Endodermal cell (in vitro differentiated cells): ENCODE measurements around the gene MYO5B. TPM values are rescaled to one million over a fixed set of nuclear protein-coding genes. Genes with fewer than 3 reads are reported as not detected.

Source experiments
- DNase-seq: peaks from one replicate; pipeline ENCODE4 v3.0.0-alpha.2; 2017
- H3K27ac ChIP-seq: 2 replicates; pipeline ENCODE4 v1.5.1; 2013; ENCODE audit warnings: mild to moderate bottlenecking, low read depth, low read length, moderate library complexity
- H3K27me3 ChIP-seq: 2 replicates; pipeline ENCODE4 v1.6.1; 2013; ENCODE audit warnings: mild to moderate bottlenecking, low read length, moderate library complexity; ENCODE audit not compliant: insufficient read depth, control insufficient read depth, poor library complexity, severe bottlenecking
- H3K36me3 ChIP-seq: 2 replicates; pipeline ENCODE4 v1.7.0; 2013; ENCODE audit warnings: mild to moderate bottlenecking, low read length, moderate library complexity; ENCODE audit not compliant: control insufficient read depth, insufficient read depth
- H3K4me1 ChIP-seq: one replicate; pipeline ENCODE4 v1.7.0; 2013; ENCODE audit warnings: low read length; ENCODE audit not compliant: control insufficient read depth, insufficient read depth
- H3K4me3 ChIP-seq: 2 replicates; pipeline ENCODE4 v1.5.1; 2013; ENCODE audit warnings: mild to moderate bottlenecking, low read length, moderate library complexity
- H3K9ac ChIP-seq: 2 replicates; pipeline ENCODE4 v1.6.1; 2013; ENCODE audit warnings: mild to moderate bottlenecking, low read length, moderate library complexity; ENCODE audit not compliant: poor library complexity, severe bottlenecking; ENCODE audit errors: extremely low read depth
- H3K9me3 ChIP-seq: 2 replicates; pipeline ENCODE4 v1.6.1; 2013; ENCODE audit warnings: mild to moderate bottlenecking, low read length, moderate library complexity; ENCODE audit not compliant: control insufficient read depth
- H3K27ac Mint-ChIP-seq: 2 replicates; pipeline ENCODE4 v1.8.0; 2020; ENCODE audit warnings: mixed read lengths
- H3K27me3 Mint-ChIP-seq: 2 replicates; pipeline ENCODE4 v1.8.0; 2021; ENCODE audit warnings: mild to moderate bottlenecking, mixed read lengths; ENCODE audit not compliant: insufficient read depth
- H3K36me3 Mint-ChIP-seq: 2 replicates; pipeline ENCODE4 v1.8.0; 2020; ENCODE audit warnings: low read depth, mixed read lengths
- H3K4me1 Mint-ChIP-seq: 2 replicates; pipeline ENCODE4 v1.8.0; 2020; ENCODE audit warnings: mixed read lengths
- H3K4me3 Mint-ChIP-seq: 2 replicates; pipeline ENCODE4 v1.8.0; 2020; ENCODE audit warnings: mild to moderate bottlenecking, moderate library complexity, mixed read lengths
- H3K9me3 Mint-ChIP-seq: 2 replicates; pipeline ENCODE4 v1.8.0; 2020; ENCODE audit warnings: mild to moderate bottlenecking, mixed read lengths
- WGBS, 2 experiments: methylation state at CpG; one replicate each; pipeline versions ENCODE4 v1.1.5 to v1.1.7; 2013; ENCODE audit warnings: missing lambda C conversion rate in 2 of 2, mixed read lengths in 1 of 2; ENCODE audit not compliant: insufficient coverage in 1 of 2, insufficient read length in 1 of 2; 5-methylcytosine and 5-hydroxymethylcytosine counted together
- total RNA-seq, 2 donors: library from RNA; stranded (reverse); fragmentation: NEBNext Ultra II Directional in 1 of 2; extraction: Animal tissue kit (Norgen Biotek cat#: 25700) in 1 of 2; gene quantifications; 2 replicates in 1 of 2; 3 replicates in 1 of 2; pipeline ENCODE4 v1.2.1, GENCODE V29; 2021
- TF ChIP-seq, protein P1 (sequence below): fragments of 200-600 bp; sonication (generic); conservative IDR thresholded peaks from 2 replicates; pipeline ENCODE4 v1.5.0; 2021; ENCODE audit warnings: antibody characterized with exemption, mild to moderate bottlenecking

MYO5B gene
- total RNA-seq, 2 donors from 2014 or later = 12.2 to 16.8 TPM

DNA sequence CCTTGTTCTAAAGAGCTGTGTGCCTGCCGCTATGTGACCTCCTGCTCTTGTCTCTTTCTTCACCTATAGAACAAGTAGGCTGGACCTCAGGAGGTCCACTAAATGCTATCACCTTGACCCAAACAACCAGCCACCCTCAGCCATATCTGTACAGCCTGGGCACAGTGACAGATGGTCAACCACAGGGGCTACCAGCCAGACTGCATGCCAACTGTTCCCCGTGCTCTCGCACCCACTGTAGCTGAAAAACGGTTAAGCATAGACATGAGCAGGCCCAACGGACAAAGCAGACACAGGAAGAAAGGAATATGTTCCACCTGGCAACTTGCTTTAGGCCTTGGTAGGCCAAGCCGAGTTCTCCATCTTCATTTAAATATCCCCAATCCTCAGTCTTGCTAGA, 338.5 kb downstream of the MYO5B start:
- no peaks in the 10 kb centered on the region for H3K9me3 ChIP-seq
- no peak for DNase-seq
- Mint-ChIP-seq H3K4me1 (peaks cover 9% of the 10 kb centered on the region), H3K36me3 (no peaks in the 10 kb centered on the region), H3K27me3 (no peaks in the 10 kb centered on the region), H3K27ac (no peak overlapping the region), H3K9me3 (no peaks in the 10 kb centered on the region), H3K4me3 (no peak overlapping the region)
- H3K27me3 ChIP-seq = no peaks in the 10 kb centered on the region
- H3K9ac ChIP-seq = no peak overlapping the region
- no peak overlapping the region for H3K27ac ChIP-seq
- H3K4me1 ChIP-seq = no peaks in the 10 kb centered on the region
- TF ChIP-seq, protein P1, sequence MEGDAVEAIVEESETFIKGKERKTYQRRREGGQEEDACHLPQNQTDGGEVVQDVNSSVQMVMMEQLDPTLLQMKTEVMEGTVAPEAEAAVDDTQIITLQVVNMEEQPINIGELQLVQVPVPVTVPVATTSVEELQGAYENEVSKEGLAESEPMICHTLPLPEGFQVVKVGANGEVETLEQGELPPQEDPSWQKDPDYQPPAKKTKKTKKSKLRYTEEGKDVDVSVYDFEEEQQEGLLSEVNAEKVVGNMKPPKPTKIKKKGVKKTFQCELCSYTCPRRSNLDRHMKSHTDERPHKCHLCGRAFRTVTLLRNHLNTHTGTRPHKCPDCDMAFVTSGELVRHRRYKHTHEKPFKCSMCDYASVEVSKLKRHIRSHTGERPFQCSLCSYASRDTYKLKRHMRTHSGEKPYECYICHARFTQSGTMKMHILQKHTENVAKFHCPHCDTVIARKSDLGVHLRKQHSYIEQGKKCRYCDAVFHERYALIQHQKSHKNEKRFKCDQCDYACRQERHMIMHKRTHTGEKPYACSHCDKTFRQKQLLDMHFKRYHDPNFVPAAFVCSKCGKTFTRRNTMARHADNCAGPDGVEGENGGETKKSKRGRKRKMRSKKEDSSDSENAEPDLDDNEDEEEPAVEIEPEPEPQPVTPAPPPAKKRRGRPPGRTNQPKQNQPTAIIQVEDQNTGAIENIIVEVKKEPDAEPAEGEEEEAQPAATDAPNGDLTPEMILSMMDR = no peak
- no peak overlapping the region for H3K4me3 ChIP-seq
- WGBS, 2 experiments = 91 to 95% methylated on average over 5 to 6 of the region's 6 CpGs
- no peaks in the 10 kb centered on the region for H3K36me3 ChIP-seq

DNA sequence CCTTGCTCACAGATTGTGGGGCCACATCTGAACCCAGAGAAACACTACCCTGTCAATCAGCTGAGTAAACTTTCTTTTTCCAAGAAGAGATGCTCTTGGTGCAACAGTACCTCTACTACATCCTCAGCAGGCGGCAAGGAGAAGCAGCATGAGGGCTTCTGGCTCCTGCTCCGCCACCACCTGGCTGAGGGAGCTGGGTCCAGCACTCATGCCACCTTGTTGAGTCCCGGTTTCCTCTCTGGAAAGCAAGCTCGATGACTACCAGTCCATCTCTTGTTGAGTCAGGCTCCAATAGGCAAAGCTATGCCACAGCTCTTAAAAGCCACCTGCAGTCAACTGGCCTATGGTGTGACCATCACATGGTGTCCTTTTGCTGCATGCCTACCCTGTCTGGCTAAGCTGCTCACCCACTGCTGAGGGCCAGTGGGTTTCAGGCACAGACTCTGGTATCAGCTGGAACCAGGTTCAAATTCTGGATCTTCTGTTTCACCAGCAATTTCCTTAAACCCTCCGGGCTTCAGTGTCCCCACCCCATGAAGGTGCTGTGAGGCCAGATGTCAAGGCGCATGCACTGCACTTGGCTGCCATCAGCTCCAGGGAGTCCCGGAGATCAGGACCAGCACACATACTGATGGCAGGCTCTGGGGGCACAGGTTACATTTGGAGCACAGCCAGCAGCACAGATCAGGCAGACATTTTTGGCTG, 339.1 kb downstream of the MYO5B start:
- Histone ChIP-seq H3K9me3 (no peaks in the 10 kb centered on the region), H3K27me3 (no peaks in the 10 kb centered on the region), H3K4me3 (no peak overlapping the region), H3K9ac (no peak overlapping the region), H3K27ac (no peak overlapping the region), H3K4me1 (no peaks in the 10 kb centered on the region), H3K36me3 (no peaks in the 10 kb centered on the region)
- Mint-ChIP-seq H3K4me3 (no peak overlapping the region), H3K27ac (no peak overlapping the region), H3K36me3 (no peaks in the 10 kb centered on the region), H3K27me3 (no peaks in the 10 kb centered on the region), H3K4me1 (peaks cover 9% of the 10 kb centered on the region), H3K9me3 (no peaks in the 10 kb centered on the region)
- WGBS, 2 experiments = 97 to 98% methylated on average over 6 to 7 of the region's 7 CpGs
- DNase-seq = no peak
- TF ChIP-seq, protein P1 = no peak

DNA sequence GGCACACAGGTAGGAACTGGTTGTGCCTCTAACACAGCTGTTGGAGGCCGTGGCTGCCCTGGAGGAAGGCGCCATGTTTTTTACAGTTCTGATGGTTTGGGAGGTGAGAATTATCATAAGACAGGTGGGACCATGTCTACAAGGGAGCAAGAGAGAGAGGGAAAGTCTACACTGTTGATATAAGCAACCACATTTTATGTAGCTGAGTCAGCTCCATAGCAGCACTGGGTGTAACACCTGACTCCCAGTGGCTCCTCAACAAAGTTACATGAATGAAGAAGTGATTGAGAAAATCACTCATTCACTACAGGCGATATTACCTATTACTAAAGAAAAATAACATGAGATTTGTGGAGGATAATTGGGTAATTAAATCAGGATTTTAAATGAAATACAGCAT, 340.3 kb downstream of the MYO5B start:
- H3K4me3 Mint-ChIP-seq = no peak overlapping the region
- Histone ChIP-seq H3K36me3 (no peaks in the 10 kb centered on the region), H3K4me3 (no peak overlapping the region), H3K9me3 (no peaks in the 10 kb centered on the region), H3K4me1 (no peaks in the 10 kb centered on the region), H3K27ac (no peak overlapping the region), H3K27me3 (no peaks in the 10 kb centered on the region), H3K9ac (no peak overlapping the region)
- peaks cover 12% of the 10 kb centered on the region for H3K4me1 Mint-ChIP-seq
- TF ChIP-seq, protein P1 = no peak
- no peaks in the 10 kb centered on the region for H3K9me3 Mint-ChIP-seq
- no peak for DNase-seq
- H3K36me3 Mint-ChIP-seq = no peaks in the 10 kb centered on the region
- H3K27me3 Mint-ChIP-seq = no peaks in the 10 kb centered on the region
- 93 to 100% methylated on average over 2 of the region's 3 CpGs for WGBS, 2 experiments
- H3K27ac Mint-ChIP-seq = no peak overlapping the region
